ENCODE results near the gene SVIL.

Gene SVIL

DNA sequence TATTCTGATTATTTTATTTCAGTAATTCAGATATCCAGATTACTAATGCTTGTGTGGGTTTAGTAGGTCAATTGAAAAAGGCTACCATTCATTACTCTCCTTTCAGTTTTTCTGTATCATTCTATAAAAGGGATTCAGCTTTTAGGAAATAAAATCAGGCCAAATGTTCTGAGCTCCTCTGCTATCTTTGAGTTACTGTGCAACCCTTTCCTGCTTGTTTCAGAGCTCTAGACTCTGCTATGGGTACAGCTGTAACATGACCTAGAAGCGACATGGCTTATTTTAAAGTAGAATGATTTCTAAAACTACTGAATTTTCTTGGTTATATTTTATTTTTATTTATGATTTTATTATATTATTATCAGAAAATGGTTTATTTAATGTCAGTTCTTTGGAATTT lies 203.1 kb downstream of the SVIL start:
- in situ Hi-C loops (cut with MboI; ENCODE audit: low sequenced_read_pairs): no loop called here

- in situ Hi-C loops (cut with MboI; ENCODE audit: low sequenced_read_pairs): no loop called here
Measured at GRCh38 chr10:29430101-29430500, 204.7 kb downstream of the SVIL start.

DNA sequence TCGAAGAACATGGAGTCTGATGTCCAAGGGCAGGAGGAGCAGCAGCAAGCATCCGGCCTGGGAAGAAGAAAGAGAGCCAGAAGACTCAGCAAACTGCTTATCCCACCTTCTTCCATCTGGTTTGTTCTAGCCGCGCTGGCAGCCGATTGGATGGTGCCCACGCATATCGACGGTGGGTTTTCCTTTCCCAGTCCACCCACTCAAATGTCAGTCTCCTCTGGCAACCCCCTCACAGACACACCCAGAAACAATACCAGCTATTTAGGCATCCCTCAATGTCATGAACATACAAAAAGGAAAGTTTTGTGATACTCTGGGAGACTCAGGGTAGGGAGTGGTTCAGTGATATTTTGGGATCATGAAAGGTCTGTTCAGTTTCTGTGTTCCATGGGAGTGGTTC lies 206.3 kb downstream of the SVIL start:
- in situ Hi-C loops (cut with MboI; ENCODE audit: low sequenced_read_pairs): no loop called here

GRCh38 chr10:29427667-29428066 lies 207.1 kb downstream of the SVIL start:
- in situ Hi-C loops (cut with MboI; ENCODE audit: low sequenced_read_pairs): no loop called here

GRCh38 chr10:29426420-29426819 lies 208.4 kb downstream of the SVIL start:
- in situ Hi-C loops (cut with MboI; ENCODE audit: low sequenced_read_pairs): no loop called here

GRCh38 chr10:29424017-29424416 lies 210.8 kb downstream of the SVIL start:
- in situ Hi-C loops (cut with MboI; ENCODE audit: low sequenced_read_pairs): no loop called here

- in situ Hi-C loops (cut with MboI; ENCODE audit: low sequenced_read_pairs): no loop called here
Measured at GRCh38 chr10:29420744-29421143, 214.0 kb downstream of the SVIL start.

- in situ Hi-C loops (cut with MboI; ENCODE audit: low sequenced_read_pairs): no loop called here
Measured at GRCh38 chr10:29417324-29417723, 217.4 kb downstream of the SVIL start.

DNA sequence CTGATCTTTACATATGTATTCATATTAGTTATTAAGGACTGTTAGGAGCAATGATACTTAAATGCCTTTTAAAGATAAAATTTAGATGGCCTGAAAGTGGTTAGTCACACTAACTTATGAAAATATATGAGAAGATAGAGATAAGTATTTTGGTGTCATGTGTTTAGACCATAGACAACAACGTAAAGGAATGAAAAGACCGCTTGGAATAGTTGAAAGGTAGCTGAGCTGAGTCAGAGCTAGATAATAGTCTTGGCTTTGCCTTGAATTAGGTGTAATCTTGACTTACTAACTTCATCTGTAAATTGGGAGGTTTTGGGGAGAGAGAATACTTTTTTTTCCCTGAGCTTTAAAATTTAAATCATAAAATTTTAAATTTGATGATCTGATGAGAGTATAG lies 218.9 kb downstream of the SVIL start:
- in situ Hi-C loops (cut with MboI; ENCODE audit: low sequenced_read_pairs): no loop called here

DNA sequence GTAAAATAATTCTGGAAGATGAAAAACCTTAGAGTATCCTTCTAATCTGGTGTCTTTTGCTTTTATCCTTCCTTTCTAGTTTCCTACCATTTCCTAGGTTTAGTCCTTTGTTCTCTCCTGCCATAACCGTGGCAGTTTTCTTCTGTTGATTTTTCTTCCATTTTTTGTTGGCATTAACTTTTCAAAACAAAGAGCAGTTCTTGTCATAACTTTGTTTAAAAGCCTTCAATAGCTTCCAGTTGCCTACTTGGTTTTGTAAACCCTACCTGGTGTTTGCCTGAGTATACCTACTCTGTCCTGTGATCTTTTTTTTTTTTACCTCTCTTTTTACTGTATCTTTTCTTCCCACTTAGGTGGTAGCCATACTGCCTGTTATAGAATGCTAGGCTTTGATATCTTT lies 220.3 kb downstream of the SVIL start:
- in situ Hi-C loops (cut with MboI; ENCODE audit: low sequenced_read_pairs): no loop called here

- in situ Hi-C loops (cut with MboI; ENCODE audit: low sequenced_read_pairs): no loop called here
Measured at GRCh38 chr10:29412485-29412884, 222.3 kb downstream of the SVIL start.

GRCh38 chr10:29411666-29412315 lies 223.0 kb downstream of the SVIL start:
- in situ Hi-C loops (cut with MboI; ENCODE audit: low sequenced_read_pairs): no loop called here

GRCh38 chr10:29409241-29410054 lies 225.3 kb downstream of the SVIL start:
- in situ Hi-C loops (cut with MboI; ENCODE audit: low sequenced_read_pairs): no loop called here

GRCh38 chr10:29408847-29409240 lies 225.9 kb downstream of the SVIL start:
- in situ Hi-C loops (cut with MboI; ENCODE audit: low sequenced_read_pairs): no loop called here
